OCI-M2 (cell line): ENCODE data around the gene DAZL.
"Not testable (repeated sequence)": the region's sequence is repeated elsewhere in the genome, so short reads cannot be mapped to it uniquely, and the experiment has no call there.

Source experiments
- DNase-seq: peaks from one replicate; lab custom pipeline; 2025; ENCODE audit not compliant: unreplicated experiment; lab: John Stamatoyannopoulos, UW

Gene DAZL, protein sequence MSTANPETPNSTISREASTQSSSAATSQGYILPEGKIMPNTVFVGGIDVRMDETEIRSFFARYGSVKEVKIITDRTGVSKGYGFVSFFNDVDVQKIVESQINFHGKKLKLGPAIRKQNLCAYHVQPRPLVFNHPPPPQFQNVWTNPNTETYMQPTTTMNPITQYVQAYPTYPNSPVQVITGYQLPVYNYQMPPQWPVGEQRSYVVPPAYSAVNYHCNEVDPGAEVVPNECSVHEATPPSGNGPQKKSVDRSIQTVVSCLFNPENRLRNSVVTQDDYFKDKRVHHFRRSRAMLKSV

DNA sequence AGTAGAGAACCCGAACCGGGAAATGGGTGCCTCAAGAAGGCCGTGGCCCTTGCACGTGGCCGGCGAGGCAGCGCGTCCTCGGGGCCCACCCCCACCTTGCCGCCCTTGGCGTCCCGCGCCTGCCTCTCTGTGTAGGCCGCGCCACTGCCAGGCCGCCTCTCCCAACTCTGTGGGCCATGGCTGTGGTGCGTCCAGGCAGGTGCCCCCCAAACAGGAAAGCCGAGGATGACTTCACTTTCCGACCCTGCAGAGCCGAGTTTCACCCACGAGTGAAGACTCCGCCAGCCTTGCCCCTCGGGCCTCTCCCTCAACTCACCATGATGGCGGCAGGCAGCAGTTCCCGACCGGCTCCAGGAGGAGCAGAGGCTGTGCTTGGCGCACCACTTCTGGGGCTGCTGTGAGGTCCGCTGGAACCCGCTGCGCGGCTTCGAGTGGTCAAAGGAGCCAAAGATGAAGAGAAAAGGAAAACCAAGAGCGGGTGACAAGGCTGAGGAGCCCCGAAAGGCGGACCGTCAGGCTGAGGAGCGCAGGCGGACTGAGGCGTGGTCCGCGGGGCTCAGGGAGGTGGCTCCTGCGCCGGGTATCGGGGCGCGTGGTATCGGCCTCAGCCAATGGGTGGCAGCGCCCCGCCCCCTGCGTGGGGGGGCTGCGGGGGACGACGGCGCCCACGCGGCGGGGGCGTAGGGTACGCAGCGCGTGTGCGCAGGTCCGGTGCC, at the start of gene DAZL:
Gene DAZL (minus strand): TSS at position 537 of the 716 bp plus-strand sequence. CDS start 218 bp downstream, at position 319.
- DNase-seq, result no peak

DNA sequence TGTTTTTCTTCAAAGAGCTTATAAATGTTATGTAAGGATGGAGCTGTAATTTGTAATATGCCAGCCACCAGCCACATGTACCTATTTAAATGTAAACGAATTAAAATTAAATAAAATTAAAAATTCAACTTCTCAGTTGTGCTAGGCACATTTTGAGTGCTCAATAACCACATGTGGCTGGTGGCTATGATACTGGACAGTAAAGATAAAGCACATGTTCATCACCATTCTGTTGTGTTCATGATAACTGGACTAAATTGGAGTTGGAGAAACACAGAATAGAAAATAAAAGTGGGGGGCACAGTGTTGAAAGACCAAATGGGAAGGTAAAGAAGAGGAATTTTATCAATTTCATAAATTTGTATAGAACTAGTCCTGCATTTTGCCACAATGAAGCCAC, 49.8 kb upstream of the DAZL start:
- DNase-seq, result no peak

DNA sequence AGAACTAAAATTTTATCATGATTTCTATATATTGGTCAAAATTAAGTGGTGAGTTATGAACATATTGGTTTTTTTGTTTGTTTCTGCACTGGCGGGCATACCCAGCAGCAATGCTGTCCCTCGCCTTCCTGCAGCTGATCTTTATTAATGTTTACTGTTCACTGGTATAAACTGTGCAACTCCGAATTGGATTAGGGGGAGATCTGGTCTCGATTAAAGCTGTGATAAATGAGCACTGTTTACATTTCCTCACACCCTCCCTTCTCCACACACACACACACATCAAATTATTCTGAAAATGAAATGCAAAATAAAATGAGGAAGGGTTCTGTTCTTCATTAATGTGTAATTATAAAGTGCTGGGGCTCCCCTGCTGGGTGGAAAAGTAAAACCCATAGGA, 48.5 kb upstream of the DAZL start:
- no peak for DNase-seq

DNA sequence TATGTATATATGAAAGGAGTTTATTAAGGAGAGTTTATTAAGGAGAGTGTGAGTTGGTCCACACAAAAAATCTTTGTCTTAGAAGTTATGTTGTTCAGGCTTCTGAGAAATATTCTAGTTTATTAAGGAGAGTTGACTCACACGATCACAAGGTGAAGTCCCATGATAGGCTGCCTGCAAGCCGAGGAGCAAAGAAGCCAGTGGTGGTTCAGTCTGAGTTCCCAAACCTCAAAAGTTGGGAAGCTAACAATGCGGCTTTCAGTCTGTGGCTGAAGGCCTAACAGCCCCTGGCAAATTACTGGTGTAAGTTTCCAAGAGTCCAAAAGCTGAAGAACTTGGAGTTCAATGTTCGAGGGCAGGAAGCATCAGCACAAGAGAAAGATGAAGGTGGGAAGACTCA, 42.4 kb upstream of the DAZL start:
- no peak for DNase-seq

DNA sequence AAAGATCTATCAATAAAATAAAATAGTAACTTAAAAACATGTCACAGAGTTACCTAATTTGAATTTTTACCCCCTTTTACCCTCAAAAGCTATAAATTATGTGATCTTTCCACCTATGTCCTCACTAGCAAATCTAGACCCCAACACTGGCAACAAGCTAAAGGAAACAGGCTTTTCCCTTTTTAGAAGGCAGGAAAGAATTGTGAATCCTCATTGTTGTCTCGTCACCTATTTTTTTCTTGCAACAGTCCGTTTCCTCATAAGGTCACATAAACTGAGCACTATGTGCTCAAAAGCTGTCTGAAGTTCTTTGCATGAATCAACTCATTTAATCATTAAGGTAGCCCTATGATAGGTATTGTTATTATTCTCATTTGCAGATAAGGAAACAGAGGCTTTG, 34.6 kb upstream of the DAZL start:
- no peak for DNase-seq

DNA sequence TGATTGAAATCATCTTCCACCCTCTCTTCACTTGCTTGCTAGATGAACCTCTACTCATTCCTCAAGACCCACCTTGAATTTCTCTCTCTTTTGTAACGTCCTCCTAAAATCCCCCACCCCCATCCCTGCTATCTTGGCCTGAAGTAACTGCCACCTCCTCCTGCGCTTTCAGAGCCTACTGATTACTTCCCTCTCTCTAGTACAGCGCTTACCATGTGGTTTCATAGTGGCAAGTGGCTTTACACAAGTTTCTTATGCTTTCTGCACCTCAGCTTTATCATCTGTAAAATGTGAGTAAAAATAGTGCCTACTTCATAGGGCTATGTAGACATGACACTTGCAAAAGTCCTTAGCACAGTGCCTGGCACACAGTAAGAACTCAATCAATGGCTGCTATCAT, 28.7 kb upstream of the DAZL start:
- no peak for DNase-seq

DNA sequence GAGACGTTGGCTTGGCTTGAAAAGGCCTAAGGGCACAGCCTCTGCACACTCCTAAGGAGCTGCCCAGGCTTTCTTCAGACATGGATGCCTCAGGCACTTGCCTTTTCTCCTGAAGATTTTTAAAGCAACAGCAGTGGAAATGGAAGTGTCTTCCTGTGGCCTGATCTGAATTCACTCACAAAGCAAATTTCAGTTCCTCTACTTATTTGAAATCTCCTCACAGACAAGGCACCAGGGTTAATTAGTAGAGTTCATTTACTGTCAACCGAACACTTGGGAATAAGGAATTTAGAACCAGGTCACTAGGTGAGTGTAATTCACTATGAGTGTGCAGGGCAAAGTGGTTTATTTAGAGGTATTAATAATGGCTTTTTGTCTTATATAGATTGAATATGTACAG, 27.2 kb upstream of the DAZL start:
- DNase-seq, result no peak

DNA sequence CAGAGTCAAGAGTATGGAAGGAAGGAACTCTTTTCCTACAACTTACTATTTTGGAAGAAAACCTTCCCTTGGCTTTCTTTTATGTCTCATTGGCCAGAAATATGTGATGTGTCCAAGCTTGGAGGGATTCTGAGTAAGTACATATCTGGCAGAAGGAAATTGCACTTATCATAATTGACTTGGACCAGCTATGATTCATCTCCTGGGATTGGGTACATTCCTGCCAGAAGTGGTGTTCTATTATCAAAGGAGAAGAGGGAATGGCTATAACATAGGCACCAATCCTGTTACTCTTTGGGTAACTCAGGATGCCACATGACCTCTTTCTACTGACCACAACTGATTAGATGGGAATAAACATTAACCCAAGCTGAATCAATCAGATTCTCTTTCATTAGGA, 13.5 kb upstream of the DAZL start:
- no peak for DNase-seq

DNA sequence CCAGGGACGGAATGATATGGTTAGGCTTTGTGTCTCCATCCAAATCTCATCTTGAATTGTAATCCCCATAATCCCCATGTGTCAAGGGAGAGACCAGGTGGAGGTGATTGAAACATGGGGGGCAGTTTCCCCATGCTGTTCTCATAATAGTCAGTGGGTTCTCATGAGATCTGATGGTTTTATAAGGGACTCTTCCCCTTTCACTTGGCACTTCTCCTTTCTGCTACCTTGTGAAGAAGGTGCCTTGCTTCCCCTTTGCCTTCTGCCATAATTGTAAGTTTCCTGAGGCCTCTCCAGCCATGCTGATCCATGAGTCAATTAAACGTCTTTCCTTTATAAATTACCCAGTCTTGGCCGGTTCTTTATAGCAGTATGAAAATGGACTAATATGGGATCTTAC, 11.9 kb upstream of the DAZL start:
- DNase-seq, result not testable (repeated sequence)

DNA sequence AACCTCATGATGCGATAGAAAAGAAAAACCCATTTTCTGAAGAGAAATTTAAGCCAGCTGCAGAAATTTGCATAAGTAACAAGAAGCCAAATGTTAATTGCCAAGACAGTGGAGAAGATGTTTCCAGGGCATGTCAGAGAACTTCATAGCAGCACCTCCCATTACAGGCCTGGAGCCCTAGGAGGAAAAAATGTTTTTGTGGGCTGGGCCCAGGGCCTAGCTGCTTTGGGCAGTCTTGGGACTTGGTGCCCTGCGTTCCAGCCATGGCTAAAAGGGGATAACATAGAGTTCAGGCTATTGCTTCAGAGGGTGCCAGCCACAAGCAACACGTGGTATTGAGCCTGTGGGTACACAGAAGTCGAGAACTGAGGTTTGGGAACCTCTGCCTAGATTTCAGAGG, 10.9 kb upstream of the DAZL start:
- DNase-seq, result no peak

DNA sequence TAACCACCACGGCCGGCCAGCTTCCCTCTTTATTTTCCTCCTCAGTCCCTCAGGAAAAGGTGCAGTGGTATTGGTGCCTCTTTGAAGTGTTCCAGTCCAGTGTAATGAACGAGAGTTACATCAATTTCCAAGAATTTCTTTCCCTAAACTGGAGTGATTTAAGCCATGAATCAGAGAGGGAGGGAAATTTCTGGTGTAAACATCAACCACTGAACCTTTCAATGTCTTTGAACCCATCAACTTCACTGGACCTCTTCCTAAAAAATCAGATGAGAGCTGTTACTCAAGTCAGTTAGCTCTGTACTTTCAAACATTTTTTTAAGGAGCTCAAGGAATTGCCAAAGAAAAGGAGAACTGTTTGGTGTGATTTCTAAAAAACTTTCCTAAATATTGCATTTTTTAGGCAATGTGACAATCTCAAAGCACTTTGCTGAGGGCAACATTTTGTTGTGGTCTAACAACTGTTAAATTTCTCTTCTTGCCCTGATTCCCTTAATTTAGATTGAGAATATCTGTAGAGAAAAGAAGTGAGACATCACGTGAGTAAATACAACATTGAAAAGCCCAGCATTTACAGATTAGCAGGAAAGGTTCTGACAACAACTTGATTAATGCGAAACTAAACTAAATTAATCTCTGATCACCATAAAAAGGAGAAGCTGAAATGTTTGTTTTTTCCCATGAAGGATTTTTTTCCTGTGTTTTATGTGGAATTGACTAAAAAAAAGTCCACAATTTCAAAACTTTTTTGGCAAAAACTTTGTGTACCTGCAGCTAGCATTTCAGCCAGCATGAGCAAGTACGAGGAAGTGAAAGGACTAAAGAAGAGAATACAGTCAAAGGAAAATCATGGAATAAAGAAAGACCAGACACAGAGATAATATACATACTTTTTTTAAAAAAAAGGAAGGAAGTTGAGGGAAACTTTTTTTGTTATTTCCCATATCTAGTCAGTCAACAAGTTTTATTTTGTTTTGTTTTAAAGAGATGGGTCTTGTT, 9.1 kb upstream of the DAZL start:
- no peak for DNase-seq

DNA sequence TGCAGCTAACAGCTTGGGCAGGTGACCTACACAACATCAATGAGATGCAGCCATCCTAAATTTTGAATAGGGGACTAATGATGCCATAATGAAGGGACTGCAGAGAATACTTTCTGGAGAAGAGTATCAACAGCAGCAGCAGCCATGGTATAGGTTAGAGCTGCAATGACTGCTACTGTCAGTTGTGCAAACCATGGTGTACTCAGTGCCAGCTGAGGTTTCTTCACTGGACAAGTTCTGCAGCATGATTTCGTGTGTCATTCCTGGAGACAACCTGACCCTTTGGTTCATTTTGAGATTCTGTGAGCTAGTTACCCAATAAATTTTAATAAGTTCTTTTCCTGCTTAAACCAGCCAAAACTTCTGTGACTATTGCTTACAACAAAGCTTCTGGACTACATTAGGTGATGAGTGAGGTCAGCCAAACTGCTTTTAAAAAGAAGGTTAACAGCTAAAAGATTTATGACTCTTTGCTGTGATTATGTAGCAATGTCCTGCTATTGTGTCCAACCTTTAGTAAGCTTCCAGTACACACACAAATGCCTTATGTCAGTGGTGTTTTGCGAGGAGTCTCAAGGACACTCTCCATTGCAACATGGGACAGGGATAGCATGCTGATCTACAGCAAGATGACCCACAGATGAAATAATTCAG, 4.8 kb upstream of the DAZL start:
- DNase-seq, result no peak

DNA sequence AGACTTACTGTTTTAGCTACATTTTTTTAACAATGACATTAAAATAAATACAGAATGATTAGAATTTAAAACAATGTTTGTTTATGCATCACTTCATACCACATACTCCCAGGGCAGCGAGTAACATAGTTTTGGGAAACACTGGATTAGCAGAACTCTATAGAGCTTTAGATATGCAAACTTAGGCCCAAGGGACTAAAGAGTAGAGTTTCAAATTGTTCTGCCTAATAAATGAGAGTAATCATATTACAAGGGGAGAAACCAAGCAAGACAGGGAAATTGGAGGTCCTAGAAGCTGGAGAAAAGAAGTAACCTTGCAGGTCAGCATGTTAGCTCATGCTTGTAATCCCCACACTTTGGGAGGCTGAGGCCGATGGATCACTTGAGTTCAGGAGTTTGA, 3.6 kb upstream of the DAZL start:
- no peak for DNase-seq

DNA sequence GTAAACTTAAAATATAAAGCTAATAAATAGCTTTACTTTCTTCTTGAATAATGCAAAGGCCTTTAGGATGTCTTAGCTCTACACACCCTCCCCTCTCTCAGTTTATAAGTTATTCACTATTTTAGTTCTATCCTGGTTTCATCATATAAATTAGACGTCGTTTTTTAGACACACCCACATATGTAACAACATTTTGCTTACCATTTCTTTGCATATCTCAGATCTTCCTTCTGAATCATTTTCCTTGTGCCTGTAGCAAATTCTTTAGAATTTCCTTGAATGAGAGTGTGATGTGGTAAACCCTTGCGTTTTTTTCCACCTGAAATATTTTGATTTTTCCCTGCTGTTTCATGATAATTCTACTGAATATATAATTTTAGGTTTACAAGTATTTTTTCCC, 2.5 kb upstream of the DAZL start:
- DNase-seq, result no peak

DNA sequence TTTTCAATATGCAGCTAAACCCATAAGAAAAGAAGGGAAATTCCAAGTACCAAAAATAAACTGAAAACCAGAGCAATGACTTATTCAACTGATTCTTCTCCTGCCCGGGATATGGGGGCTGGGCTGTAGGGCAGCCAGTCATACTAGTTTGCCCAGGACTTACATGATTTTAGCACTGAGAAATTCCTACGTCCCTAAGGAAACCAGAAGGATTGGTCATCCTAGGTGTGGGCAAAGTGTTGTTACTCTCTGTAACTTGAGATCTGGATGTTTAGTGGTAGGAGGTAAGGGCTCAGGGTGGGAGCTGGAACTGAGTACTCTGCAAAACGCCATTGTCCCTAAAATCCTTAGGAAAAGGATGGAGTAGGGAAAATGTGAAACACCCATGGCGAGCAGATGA, 1.2 kb upstream of the DAZL start:
- DNase-seq, result no peak

DNA sequence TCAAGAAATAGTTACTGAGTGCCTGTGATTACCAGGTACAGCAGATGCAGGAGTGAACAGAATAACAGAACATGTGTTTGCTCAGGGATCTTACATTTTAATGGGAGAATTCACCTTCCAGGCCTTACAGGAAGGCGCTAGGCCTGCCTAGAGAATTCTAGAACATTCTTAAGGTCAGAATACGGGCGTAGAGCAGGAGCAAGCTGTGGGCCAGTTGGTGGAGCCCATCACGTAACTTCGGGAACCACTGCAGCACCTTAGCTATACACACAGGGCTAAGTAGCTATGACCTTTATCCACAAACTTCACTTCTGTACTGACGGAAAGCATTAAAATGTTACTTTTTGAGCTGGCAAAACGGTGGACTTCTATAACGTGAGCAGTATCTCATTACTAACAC, 743 bp upstream of the DAZL start:
- DNase-seq, result no peak

DNA sequence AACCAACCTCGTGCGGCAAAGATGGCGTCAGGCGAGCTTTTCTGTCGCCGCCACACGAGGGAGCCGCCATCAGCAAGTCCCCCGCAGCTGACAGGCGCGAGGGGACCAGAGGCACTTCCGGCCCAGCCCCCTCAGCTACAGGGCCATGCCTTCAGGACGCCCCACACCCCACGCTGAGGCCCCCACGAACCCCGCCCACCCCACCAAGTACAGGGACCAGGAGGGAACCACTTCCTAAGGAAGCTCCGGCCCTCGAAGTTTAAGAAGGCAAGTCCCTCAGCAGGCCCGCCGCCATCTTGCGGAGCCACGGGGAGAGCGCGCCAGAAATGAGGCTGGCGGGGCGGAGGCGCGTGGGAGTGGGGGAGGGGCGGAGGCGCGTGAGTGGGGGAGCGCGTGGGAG, 790 bp downstream of the DAZL start:
- no peak for DNase-seq

DNA sequence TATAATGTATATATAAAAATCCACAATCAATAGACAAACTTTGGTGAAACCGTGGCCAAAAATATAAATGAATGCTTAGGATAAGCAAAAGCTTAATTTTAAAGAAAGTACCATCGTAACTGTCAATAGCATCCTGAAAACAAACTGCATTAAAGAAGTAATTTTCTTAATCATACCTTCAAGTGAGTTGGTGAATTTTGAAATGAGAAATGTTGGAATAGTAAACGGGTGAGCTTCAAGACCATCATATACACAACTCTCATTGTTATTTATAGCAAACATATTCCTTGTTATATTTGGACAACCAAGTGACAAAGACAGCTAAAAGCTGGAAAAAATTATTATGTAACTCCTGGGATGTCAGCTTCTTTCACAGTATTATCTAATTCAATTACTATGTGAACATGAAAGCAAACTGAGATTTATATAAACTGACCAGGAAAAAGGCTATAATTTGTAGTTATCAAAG, 3.7 kb downstream of the DAZL start:
- DNase-seq, result no peak

DNA sequence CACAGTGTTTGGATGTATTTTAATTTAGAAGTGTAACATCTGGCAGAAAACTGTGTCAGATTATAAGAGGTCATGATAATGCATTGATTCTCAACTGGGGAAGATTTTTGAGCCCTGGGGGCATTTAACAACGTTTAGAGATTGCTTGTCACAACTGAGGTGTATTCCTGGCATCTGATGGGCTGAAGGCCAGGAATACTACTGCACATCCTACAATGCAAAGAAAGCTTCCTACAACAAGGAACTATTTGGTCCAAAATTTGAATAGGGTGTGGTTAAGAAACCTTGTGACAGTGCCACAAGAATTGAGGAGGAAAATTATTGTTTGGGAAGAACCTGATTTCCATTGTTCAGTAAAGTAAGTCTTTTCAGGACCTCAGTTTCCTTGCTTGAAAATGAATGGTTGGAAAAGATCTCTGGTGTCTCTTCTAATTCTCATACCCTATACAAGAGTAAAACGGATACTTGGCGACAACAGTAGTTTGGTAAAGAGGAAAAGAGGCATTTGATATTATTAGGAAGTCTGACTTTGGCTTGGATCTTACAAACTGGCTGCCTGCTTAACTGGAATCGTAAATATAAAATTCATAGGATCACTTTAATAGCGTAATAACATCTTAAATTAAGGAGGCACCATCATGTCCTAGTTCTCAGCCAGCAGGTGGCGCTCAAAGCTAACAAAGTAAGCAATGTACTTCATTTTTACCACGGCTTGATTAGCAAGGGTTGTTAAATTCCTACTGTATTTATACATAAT, 4.3 kb downstream of the DAZL start:
- no peak for DNase-seq

DNA sequence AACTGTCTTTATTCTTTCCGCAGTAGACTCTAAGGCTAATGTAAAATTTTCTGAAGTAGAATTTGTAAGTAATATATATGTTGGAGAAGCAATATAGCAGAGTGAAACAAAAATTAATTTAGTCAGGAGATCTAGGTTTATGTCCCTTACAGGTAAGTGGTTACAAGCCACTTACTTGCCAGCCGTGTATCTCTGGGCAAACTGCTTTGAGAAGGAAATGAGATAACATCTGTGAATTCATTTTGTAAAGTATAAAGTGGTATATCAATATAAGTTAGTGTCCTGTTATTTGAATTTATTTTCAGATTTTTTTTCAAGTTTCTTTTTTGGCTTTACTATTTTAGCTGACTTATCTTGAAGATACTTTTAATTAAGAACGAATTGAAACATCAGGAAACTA, 5.5 kb downstream of the DAZL start:
- DNase-seq, result no peak
